Activated CD4-positive, alpha-beta T cell treated with anti-CD3 and anti-CD28 coated beads for 48 hours (primary cell): ENCODE data around the gene SMIM20.
"Not testable (repeated sequence)": the region's sequence is repeated elsewhere in the genome, so short reads cannot be mapped to it uniquely, and the experiment has no call there.

ENCODE experiments used
- DNase-seq: peaks from one replicate; pipeline ENCODE4 v3.0.0-alpha.2; 2020

SMIM20 gene

GRCh38 chr4:25892796-25893195, 21.2 kb upstream of the SMIM20 start:
- no peak for DNase-seq

GRCh38 chr4:25896776-25897539, 17.1 kb upstream of the SMIM20 start:
- DNase-seq = no peak

DNA sequence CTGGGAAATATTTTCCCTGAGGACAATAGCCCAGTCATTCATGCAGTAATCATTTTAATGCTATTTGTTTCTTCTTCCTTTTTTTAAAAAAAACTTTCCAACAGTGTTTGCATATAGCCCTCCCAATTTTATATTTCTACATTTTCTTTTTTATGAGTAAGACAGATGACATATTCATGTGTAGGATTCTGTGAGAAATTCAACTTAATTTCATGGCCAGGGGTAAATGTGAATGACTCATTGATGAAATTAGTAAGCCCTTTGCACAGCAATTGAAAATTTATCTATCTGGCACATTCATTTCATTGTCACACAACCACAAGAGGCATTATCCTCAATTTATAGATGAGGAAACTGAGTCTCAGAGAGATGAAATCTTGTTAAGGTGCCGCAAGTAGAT, 13.7 kb upstream of the SMIM20 start:
- DNase-seq = no peak

GRCh38 chr4:25901030-25901430, 13.0 kb upstream of the SMIM20 start:
- no peak for DNase-seq

DNA sequence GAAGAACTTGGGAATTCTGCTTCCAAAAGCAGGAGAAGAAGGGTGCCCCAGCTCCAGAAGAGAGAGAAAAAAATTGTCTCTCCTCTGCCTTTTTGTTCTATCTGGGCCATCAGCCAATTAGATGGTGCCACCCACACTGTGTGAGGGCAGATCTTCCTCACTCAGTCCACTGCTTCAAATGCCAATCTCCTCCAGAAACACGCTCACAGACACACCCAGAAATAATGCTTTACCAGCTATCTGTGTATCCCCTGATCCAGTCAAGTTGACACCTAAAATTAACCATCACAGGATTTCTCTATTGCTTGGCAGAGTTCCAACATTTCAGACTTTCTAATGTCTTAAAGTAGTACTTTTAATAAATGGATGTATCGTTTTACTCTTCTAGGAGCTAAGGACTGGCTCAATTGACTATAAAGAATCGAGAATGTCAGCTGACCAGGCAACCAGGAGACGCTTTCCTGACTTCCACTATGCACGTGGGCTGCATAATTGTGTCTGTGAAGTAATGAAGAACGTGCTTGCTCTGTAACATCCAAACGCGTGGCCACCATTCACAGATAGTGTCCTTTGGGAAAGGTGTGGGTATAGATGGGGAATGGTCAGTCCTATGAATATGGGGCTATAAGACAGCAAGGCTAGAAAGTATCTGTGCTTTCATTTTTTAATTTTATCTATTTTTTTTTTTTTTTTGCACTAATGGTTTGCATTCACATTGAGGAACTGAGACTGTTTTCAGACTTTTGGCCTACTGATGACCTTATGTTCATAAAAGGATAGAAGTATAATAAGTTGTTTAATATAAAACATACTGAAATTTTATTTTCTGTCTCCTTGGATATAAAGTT, 9.9 kb upstream of the SMIM20 start:
- DNase-seq = no peak

GRCh38 chr4:25904748-25905082, 9.3 kb upstream of the SMIM20 start:
- DNase-seq = no peak

DNA sequence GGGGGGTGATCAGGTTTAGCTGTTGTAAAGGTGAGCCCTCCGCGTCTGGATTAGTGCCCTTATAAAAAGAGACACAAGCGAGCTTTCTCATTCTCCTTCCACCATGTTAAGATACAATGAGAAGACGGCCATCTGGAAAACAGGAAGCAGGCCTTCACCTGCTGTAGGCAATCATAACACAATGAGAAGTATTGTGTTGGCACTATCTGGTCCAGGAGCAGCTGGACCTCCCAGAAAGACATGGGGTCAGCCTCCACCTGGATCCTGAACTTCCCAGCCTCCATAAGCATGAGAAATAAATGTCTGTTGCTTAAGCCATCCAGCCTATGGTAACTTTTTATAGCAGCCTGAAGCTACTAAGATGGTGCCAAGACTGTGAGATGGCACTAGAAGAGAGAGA, 8.6 kb upstream of the SMIM20 start:
- DNase-seq = no peak

- not testable (repeated sequence) for DNase-seq
Measured at GRCh38 chr4:25906113-25906512, 7.9 kb upstream of the SMIM20 start.

- DNase-seq = no peak
Measured at GRCh38 chr4:25908491-25908901, 5.5 kb upstream of the SMIM20 start.

GRCh38 chr4:25911356-25911755, 2.7 kb upstream of the SMIM20 start:
- DNase-seq = no peak

DNA sequence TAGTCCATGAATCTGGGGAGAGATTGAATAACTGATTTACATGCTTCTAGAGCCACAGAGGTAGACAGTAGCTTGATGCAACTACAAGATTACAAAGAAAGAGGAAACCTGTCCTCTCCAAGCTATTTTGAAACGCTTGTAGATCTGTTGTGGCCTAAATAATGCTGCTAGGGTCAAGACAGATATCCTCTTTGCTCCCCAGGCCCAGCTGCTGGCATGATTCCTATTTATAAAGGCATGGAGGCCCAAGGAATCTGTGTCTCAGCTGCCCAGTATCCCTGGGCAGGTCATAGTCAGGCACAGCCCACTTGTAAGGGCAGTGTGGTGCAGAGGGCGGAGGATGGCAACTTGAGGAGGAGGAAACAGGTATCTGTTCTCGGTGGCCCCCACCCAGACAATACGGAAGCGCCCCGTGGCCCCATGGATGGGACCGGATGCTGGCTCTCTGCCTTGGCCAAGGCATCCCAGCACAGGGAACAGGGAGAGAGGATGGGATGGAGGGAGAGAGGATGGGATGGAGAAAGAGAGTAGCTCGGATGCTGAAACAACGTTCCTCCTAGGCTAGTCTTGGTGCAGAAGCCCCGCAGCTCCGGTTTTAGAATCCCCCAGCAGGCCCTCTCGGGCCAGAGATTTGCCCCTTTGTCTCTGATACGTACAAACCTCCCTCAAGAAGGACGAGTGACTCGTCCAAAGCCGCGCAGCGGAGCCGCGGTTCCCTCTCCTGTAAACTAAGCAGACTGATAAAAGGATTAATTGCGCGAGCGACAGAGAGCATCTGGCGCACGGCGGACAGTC, 767 bp upstream of the SMIM20 start:
- DNase-seq = peak; percentile 37

DNA sequence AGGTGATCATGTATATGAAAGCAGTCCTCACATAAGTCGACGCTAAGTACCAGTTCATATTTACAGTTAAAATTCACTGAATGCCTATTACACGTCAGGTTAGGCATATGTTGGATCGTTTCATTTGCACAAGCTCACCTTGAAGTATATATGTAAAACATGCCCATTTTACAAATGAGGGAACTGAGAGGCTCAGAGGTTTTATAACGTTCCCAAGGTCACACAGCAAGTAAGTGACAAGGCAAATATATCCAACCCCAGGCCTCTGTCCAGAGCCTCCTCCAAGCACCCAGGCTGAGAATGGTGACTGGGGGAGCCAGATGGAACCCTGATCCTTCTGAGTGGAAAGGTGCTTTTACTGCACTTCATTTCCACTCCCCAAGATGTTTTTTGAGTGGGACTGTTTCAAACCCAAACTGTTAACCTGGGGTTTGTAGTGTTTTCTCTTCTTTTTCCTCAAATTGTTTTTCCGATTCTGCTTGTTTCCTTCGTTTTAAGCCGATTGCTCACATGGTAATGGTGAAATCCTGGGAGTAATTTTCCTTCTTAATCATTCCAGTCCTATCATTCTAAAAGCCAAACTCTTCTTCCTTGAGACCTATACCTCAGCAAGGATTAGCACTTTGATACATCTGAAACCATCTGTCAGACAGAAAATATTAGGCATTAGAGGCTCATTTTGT, 791 bp downstream of the SMIM20 start:
- DNase-seq = peak; percentile 7

DNA sequence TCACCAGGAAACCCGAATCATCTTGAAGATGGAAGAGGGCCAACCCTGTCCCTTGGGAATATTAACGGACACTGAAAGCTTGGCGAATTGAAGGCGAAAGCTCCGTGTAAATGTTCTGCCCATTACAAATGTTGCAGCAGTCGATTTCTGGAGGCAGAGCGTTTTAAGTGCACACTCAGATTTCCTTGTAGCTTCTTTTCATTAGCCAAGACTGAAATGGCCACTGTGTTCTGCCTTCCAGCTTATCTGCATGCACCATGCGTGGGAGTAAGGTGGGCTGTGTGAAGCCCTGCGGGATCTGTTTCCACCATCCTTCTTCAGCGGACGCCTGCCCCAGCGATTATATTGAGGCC, 1.3 kb downstream of the SMIM20 start:
- no peak for DNase-seq

DNA sequence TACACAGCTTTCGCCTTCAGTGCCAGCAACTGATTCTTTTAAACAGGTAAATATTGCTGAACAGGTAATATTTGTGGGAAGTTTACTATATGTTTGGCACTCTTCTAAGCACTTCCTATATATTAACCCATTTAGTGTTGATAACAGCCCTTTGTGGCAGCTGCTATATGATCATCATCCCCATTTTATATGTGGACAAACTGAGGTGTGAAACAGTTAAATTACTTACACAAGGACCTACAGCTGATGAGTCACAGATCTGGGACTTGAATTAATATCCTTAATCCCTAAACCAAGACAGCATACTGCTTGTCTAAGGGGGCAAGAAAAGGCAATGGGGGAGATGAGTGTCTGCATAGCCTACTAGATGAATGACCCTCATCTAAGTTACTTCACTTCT, 2.9 kb downstream of the SMIM20 start:
- DNase-seq = no peak

- DNase-seq = no peak
Measured at GRCh38 chr4:25919676-25920075, 5.7 kb downstream of the SMIM20 start.

DNA sequence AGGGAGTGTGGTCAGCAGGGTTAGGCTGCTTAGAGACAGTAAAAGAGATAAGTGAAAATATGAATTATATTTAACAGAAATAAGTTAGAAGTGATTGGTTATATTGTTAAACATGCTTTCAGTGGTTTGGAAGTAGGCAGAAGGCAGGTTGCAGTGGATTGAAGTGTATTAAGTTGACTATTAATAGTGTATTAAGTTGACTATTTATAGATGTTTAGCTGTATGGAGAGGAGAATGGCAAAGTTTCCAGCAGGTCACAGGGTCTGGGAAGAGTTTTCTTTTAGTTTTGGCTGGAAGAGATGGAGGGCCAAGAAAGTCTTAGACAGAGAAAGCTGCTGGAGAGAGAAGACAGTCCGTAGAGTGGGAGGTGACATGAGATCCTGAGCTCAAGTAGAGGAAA, 7.9 kb downstream of the SMIM20 start:
- DNase-seq = no peak

DNA sequence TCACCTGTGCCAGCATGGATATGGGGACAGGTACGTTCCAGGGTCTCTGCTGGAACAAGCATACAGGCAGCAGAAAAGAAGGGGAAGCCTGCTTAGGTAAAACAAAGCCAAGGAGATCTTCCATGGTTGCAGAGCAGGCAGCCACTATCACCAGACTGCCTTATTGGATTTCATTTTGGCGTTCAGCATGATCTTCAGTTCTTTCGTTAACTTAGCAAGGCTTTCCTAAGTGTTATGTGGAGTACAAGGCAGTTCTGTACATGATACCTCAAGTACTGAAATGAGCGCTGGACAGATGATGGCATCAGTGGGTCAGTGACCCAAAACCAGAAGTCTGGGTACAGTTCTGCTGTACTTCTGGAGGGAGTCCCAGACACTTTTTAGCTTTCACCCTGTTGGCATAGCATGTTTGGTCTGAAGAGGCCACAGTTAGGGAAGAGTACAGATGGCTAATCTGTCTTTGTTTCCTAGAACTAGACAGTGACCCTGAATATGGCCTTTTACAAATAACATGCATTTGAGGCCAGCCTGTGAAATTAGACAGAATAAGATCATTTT, 8.9 kb downstream of the SMIM20 start:
- no peak for DNase-seq

DNA sequence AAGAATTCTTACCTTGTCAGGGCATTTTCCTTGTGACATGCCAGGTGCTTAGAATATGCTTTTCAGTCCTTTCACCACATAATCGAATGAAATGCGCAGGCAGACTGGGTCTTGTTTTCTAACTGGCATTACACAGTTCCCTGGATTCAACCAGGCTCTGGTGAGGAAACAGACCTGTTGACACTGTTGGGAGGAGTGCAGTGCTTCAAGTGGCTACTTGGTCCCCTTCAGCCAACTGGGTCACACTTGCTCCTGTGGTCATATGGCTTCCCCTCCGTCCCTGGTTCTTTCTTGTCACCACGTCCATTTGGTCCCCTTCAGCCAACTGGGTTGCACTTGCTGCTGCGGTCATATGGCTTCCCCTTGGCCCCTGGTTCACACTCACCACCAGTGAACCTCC, 9.7 kb downstream of the SMIM20 start:
- DNase-seq = no peak

DNA sequence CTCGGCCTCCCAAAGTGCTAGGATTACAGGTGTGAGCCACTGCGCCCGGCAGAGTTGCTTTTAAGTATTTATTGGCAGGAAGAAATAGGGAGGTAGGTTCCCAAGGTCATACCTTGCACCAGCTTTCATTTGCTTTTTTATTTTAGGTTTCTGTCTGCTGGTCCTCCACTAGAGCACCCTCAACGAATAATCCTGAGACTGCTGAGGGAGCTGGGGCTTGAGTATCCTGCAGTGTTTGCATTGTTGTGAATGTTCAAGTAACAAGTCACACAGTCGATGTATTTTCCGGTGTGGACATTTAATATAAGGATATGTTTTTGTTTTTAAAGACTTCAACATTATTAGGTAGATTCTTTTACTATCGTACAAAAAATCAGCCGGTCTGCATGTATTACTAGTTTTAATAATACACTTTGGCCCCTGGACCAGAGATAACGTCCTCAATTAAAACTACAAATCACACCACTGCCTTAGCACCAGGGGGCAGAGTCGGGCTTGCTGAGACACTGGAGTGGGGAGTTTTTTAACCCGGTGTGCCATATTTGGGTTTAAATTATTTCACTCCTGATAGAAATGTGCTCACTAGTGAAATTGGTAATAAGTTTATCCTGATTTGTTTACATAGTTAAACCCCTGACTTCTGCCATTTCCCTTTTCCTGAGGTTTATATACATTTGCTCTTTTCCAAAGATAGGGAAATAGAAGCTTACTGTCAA, 11.6 kb downstream of the SMIM20 start:
- DNase-seq = peak; percentile 58

DNA sequence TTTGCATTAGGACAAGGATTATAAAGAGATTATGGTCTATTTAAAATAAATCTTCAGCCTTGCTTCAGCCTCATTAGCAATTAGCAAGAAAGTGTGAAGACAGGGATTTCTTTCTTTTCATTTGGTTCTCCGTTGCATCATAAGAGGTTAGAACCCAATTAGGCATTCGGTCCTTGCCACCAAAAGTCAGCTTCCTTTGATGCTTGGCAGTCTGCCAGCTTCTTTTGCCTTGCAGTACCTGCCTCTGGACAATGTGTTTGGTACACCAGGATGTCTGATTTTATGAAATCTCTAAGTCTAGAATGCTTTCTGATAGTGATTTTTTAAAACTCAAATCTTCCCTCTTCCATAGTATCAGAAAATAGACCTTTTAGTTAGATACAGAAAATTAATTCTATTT, 12.4 kb downstream of the SMIM20 start:
- DNase-seq = peak; percentile 17

DNA sequence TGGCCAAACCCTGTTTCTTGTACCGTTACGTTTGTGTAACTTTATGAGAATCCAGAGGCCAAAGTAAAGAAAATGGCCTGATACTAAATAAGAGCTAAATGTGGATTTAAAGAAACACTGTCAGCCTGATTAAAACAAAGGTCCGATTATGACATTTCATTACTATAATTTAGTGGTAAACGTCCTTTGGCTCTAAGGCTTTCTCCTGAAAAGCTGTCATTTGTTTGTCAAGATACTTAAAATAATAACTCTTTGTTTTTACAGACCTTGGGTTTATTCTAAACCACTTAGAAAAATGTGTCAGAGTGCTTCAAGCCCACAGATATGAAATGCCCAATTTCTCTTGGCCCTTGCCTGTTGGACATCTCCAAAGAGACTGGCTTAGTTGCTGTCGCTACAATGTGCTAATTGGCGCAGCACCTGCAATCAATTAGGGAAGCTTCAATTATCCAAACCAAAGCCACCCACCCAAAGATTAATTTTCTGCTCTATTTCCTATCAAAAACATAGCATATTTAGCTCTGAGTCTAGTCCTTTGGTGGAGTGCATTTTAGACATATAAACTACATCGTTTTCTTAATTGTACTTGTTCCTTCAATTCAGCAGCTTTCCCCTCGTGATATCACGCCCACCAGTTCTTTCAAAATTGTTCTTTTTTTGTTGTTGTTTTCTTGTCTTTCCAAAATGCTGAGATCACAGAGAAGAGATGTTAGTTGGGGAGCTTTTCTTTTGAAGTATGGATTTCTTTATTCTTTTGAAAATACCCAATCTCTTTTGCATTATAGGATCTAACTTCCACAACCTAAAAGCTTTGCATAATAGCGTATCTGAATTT, 13.6 kb downstream of the SMIM20 start:
- no peak for DNase-seq
